Keratinocyte (primary cell): ENCODE data around the gene ERBIN. TPM values are rescaled to one million over a fixed set of nuclear protein-coding genes. Genes with fewer than 3 reads are reported as not detected.

Source experiments
- DNase-seq: peaks from one replicate; pipeline ENCODE4 v3.0.0-alpha.2; 2011; ENCODE audit warnings: low read depth, missing footprints, low spot score
- FAIRE-seq: peaks from 2 replicates; lab custom pipeline; 2011; peaks lifted over from hg19 to GRCh38; lab: Jason Lieb, UNC
- H2AFZ ChIP-seq: 2 replicates; pipeline ENCODE4 v1.6.0; 2012; ENCODE audit warnings: low read length, control low read depth, inconsistent platforms; ENCODE audit not compliant: control insufficient read depth
- H3K27ac ChIP-seq: 2 replicates; pipeline ENCODE4 v1.5.1; 2011; ENCODE audit warnings: low read length; ENCODE audit not compliant: control insufficient read depth, insufficient read depth
- H3K27me3 ChIP-seq: 3 replicates; pipeline ENCODE4 v1.6.0; 2011; ENCODE audit warnings: low read length; ENCODE audit not compliant: control insufficient read depth, insufficient read depth; ENCODE audit errors: extremely low read depth
- H3K36me3 ChIP-seq, 2 experiments: 2 replicates in 1 of 2; 3 replicates in 1 of 2; pipeline ENCODE4 v1.5.1; 2011; ENCODE audit warnings: low read length in 2 of 2, mild to moderate bottlenecking in 1 of 2; ENCODE audit not compliant: control insufficient read depth in 2 of 2, insufficient read depth in 2 of 2; ENCODE audit errors: extremely low read depth in 1 of 2
- H3K4me1 ChIP-seq: 3 replicates; pipeline ENCODE4 v1.5.1; 2011; ENCODE audit warnings: low read length; ENCODE audit not compliant: control insufficient read depth, insufficient read depth; ENCODE audit errors: extremely low read depth
- H3K4me2 ChIP-seq: 3 replicates; pipeline ENCODE4 v1.6.0; 2011; ENCODE audit warnings: low read depth, low read length; ENCODE audit not compliant: control insufficient read depth, insufficient read depth; ENCODE audit errors: extremely low read depth
- H3K4me3 ChIP-seq, 3 experiments: fragments of 200-600 bp in 1 of 3; sonication (generic) in 1 of 3; 2 replicates in 2 of 3; 3 replicates in 1 of 3; pipeline ENCODE4 v1.5.1; 2011 to 2016; ENCODE audit warnings: low read length in 3 of 3, mild to moderate bottlenecking in 3 of 3, control low read depth in 2 of 3, inconsistent platforms in 1 of 3, low read depth in 1 of 3, mixed read lengths in 1 of 3, mixed run types in 1 of 3, moderate library complexity in 1 of 3; ENCODE audit not compliant: control insufficient read depth in 2 of 3, insufficient read depth in 2 of 3; ENCODE audit errors: extremely low read depth in 1 of 3
- H3K79me2 ChIP-seq: 2 replicates; pipeline ENCODE4 v1.6.0; 2012; ENCODE audit warnings: low read length; ENCODE audit not compliant: control insufficient read depth, insufficient read depth
- H3K9ac ChIP-seq: 3 replicates; pipeline ENCODE4 v1.6.0; 2011; ENCODE audit warnings: low read length; ENCODE audit not compliant: control insufficient read depth, insufficient read depth; ENCODE audit errors: extremely low read depth
- H3K9me1 ChIP-seq: 3 replicates; pipeline ENCODE4 v1.6.0; 2011; ENCODE audit warnings: low read length; ENCODE audit not compliant: control insufficient read depth, insufficient read depth; ENCODE audit errors: extremely low read depth
- H3K9me3 ChIP-seq: 2 replicates; pipeline ENCODE4 v1.5.1; 2012; ENCODE audit warnings: low read depth, low read length; ENCODE audit not compliant: control insufficient read depth
- H4K20me1 ChIP-seq: 3 replicates; pipeline ENCODE4 v1.6.0; 2011; ENCODE audit warnings: low read length; ENCODE audit not compliant: control insufficient read depth, insufficient read depth; ENCODE audit errors: extremely low read depth
- CTCF ChIP-seq, 3 experiments: IDR thresholded peaks in 1 of 3; conservative IDR thresholded peaks in 1 of 3; optimal IDR thresholded peaks in 1 of 3; 2 replicates in 2 of 3; 3 replicates in 1 of 3; pipeline versions ENCODE3 to v1.5.1; 2011; ENCODE audit warnings: low read length in 3 of 3, mild to moderate bottlenecking in 3 of 3, moderate library complexity in 2 of 3, control low read depth in 1 of 3, inconsistent platforms in 1 of 3; ENCODE audit not compliant: insufficient read depth in 2 of 3; ENCODE audit errors: extremely low read depth in 1 of 3
- EZH2 ChIP-seq: IDR thresholded peaks from one replicate; pipeline ENCODE4 v1.6.1; 2012; ENCODE audit warnings: inconsistent platforms, mild to moderate bottlenecking, low read length, moderate library complexity
- dilution Hi-C: fragments of 300-500 bp; cut with MboI; formaldehyde crosslinking; loops from one replicate; pipeline ENCODE4 v1.7.0; 2020; ENCODE audit warnings: low sequenced_read_pairs; ENCODE audit not compliant: extremely low pct_ligation_motif_present
- polyA plus RNA-seq, 5 experiments: library from polyadenylated mRNA; depleted of rRNA in 3 of 5; stranded (reverse) in 3 of 5; stranded (forward) in 1 of 5; unstranded in 1 of 5; fragments of >200 nt; gene quantifications; 1 replicate in 1 of 5; 2 replicates in 3 of 5; 3 replicates in 1 of 5; pipeline versions ENCODE4 v1.2.1 to v1.2.3, GENCODE V29; 2011 to 2012; ENCODE audit warnings: missing spikeins in 2 of 5, low read depth in 1 of 5, low replicate concordance in 1 of 5

Gene ERBIN
- polyA plus RNA-seq, 1 donor (not counting 4 experiments of a cell fraction or from before 2014, with no cell fraction given) = 30.6 TPM

GRCh38 chr5:65924366-65925043 is 1.9 kb upstream of the ERBIN start:
- Histone ChIP-seq H3K27ac (peak overlapping the region; percentile 78), H2AFZ (peak overlapping the region; percentile 90)
- no peak for DNase-seq

GRCh38 chr5:65925044-65925600 is 1.3 kb upstream of the ERBIN start:
- DNase-seq = no peak
- peak overlapping the region; percentile 97 for H3K9ac ChIP-seq
- peaks cover 36% of the 10 kb centered on the region for H3K79me2 ChIP-seq
- no peaks in the 10 kb centered on the region for H3K9me1 ChIP-seq
- dilution Hi-C loops = no loop called here
- peak overlapping the region; percentile 96 for H3K4me2 ChIP-seq
- peaks cover 2% of the 10 kb centered on the region for H4K20me1 ChIP-seq
- H3K27me3 ChIP-seq = no peaks in the 10 kb centered on the region
- peak overlapping the region; percentile 78 for H3K27ac ChIP-seq
- FAIRE-seq = peak; percentile 55
- no peaks in the 10 kb centered on the region for H3K9me3 ChIP-seq
- TF ChIP-seq EZH2 = no peak
- TF ChIP-seq CTCF (optimal IDR thresholded peaks at IDR 0.05 in 1 of 3, IDR thresholded peaks at IDR 0.05 in 1 of 3, conservative IDR thresholded peaks at IDR 0.05 in 1 of 3; ENCODE audit: extremely low read depth in 1 of 3, insufficient read depth in 2 of 3, low read length in 3 of 3) = no peak
- peak overlapping the region; percentile 47 to 77 (median 67) for H3K4me3 ChIP-seq
- H3K36me3 ChIP-seq = no peaks in the 10 kb centered on the region
- peak overlapping the region; percentile 90 for H2AFZ ChIP-seq
- H3K4me1 ChIP-seq = peaks cover 11% of the 10 kb centered on the region

More at GRCh38 chr5:65924366-65925043, 1.9 kb upstream of the ERBIN start:
- peaks cover 2% of the 10 kb centered on the region for H4K20me1 ChIP-seq
- H3K9ac ChIP-seq = peak overlapping the region; percentile 97
- TF ChIP-seq EZH2 (no peak), CTCF (optimal IDR thresholded peaks at IDR 0.05 in 1 of 3, IDR thresholded peaks at IDR 0.05 in 1 of 3, conservative IDR thresholded peaks at IDR 0.05 in 1 of 3; ENCODE audit: extremely low read depth in 1 of 3, insufficient read depth in 2 of 3, low read length in 3 of 3) (no peak)
- no peaks in the 10 kb centered on the region for H3K9me1 ChIP-seq
- FAIRE-seq = no peak
- H3K4me2 ChIP-seq = peak overlapping the region; percentile 96
- no peaks in the 10 kb centered on the region for H3K27me3 ChIP-seq
- no peaks in the 10 kb centered on the region for H3K36me3 ChIP-seq
- peaks cover 10% of the 10 kb centered on the region for H3K4me1 ChIP-seq
- dilution Hi-C loops = no loop called here
- H3K79me2 ChIP-seq = peaks cover 30% of the 10 kb centered on the region
- H3K9me3 ChIP-seq = no peaks in the 10 kb centered on the region
- H3K4me3 ChIP-seq = peak overlapping the region; percentile 47 to 77 (median 67)
